HG02642 (cell line): Measurements from ENCODE around the gene HAUS7.

Experiments
- ATAC-seq: cut with Tn5 transposase; IDR thresholded peaks from one replicate; pipeline ENCODE4 v1.9.1; 2021; ENCODE audit warnings: mild to moderate bottlenecking; ENCODE audit not compliant: unreplicated experiment, poor library complexity

Gene HAUS7

GRCh38 chrX:153443476-153444332 is 26.7 kb downstream of the HAUS7 start:
- ATAC-seq = no peak

GRCh38 chrX:153442463-153442862 is 27.9 kb downstream of the HAUS7 start:
- no peak for ATAC-seq

- no peak for ATAC-seq
Observed at GRCh38 chrX:153441981-153442380, 28.4 kb downstream of the HAUS7 start.

GRCh38 chrX:153441296-153441695 is 29.1 kb downstream of the HAUS7 start:
- no peak for ATAC-seq

- ATAC-seq = no peak
Observed at GRCh38 chrX:153440556-153441135, 29.7 kb downstream of the HAUS7 start.

GRCh38 chrX:153439977-153440376 is 30.4 kb downstream of the HAUS7 start:
- ATAC-seq = no peak

- no peak for ATAC-seq
Observed at GRCh38 chrX:153438532-153438931, 31.8 kb downstream of the HAUS7 start.

- no peak for ATAC-seq
Observed at GRCh38 chrX:153435845-153436244, 34.5 kb downstream of the HAUS7 start.

GRCh38 chrX:153434801-153435200 is 35.6 kb downstream of the HAUS7 start:
- no peak for ATAC-seq

- no peak for ATAC-seq
Observed at GRCh38 chrX:153433781-153434285, 36.5 kb downstream of the HAUS7 start.

- ATAC-seq = no peak
Observed at GRCh38 chrX:153433161-153433680, 37.2 kb downstream of the HAUS7 start.

- no peak for ATAC-seq
Observed at GRCh38 chrX:153430796-153431195, 39.6 kb downstream of the HAUS7 start.

GRCh38 chrX:153426204-153426603 is 44.2 kb downstream of the HAUS7 start:
- ATAC-seq = no peak

- no peak for ATAC-seq
Observed at GRCh38 chrX:153423652-153424051, 46.7 kb downstream of the HAUS7 start.

GRCh38 chrX:153421856-153422255 is 48.5 kb downstream of the HAUS7 start:
- ATAC-seq = no peak

GRCh38 chrX:153420851-153421599 is 49.4 kb downstream of the HAUS7 start:
- no peak for ATAC-seq

GRCh38 chrX:153417637-153418036 is 52.7 kb downstream of the HAUS7 start:
- no peak for ATAC-seq

GRCh38 chrX:153416781-153417450 is 53.5 kb downstream of the HAUS7 start:
- no peak for ATAC-seq

GRCh38 chrX:153414856-153415510 is 55.4 kb downstream of the HAUS7 start:
- no peak for ATAC-seq

- no peak for ATAC-seq
Observed at GRCh38 chrX:153413731-153414130, 56.6 kb downstream of the HAUS7 start.
